HG02759 (cell line): Measurements from ENCODE around the gene TPGS1.

ENCODE experiments used
- ATAC-seq: cut with Tn5 transposase; IDR thresholded peaks from one replicate; pipeline ENCODE4 v1.9.1; 2021; ENCODE audit warnings: mild to moderate bottlenecking, moderate library complexity; ENCODE audit not compliant: unreplicated experiment

Gene TPGS1

DNA sequence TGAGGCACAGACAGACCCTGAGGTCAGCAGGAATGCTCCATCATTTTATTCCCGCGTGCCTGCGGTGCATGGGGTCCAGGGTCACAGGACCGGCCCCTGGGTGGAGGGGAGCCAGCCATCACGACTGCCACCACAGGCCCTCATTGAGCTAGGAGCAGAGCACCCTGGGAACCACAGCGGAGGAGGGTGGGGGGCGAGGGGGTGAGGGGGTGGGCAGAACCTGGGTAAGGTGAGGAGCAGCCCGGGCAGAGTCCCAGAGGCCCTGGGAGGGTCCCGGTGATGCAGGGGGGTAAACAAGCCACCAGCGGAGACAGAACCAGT lies 12.3 kb upstream of the TPGS1 start:
- ATAC-seq = no peak

DNA sequence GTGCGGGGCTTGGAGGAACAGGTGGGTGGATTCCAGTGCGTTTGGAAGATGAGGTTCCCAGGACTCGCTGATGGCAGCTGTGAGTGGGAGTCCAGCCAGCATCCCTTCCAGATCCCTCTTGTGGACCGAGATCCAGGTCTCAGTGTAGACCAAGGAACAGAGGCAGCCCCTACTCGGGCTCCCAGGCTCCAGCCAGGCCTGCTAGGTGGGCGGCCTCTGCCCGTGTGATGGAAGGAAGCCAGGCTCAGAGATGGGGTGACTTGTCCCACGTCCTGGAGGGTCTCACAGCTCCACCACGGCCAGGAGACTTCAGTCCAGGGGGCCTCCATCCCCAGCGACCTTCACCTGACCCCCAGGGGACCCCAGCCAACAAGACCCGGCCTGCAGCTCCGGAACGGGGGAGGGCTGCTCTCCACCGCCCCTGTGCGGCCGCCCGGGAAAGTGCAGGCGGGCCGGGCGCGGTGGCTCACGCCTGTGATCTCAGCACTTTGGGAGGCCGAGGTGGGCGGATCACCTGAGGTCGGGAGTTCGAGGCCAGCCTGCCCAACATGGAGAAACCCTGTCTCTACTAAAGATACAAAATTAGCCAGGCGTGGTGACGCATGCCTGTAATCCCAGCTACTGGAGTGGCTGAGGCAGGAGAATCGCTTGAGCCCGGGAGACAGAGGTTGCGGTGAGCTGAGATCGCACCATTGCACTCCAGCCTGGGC lies 11.7 kb upstream of the TPGS1 start:
- no peak for ATAC-seq

DNA sequence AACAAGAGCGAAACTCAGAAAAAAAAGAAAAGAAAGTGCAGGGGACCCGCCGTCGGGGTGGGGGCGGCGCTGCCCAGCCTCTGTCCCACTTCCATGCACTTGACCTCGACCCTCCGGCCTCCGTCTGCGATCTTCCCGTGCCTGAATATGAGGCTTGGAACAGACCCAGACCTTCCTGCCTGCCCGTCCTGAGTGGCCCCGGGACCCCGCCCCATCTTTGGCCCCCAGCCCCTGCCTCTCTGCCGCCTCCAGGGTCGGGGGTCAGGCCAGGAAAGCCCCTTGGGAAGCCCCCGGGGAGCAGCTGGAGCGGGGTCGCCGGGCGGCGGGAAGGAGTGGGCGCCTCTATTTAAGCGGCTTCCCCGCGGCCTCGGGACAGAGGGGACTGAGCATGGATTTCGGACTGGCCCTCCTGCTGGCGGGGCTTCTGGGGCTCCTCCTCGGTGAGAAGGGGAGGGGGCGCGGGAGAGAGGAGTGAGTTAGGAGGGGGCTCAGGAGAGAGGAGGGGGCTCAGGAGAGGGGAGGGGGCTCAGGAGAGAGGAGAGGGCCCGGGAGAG lies 11.1 kb upstream of the TPGS1 start, which contains the start of gene MADCAM1:
Gene MADCAM1 (plus strand): TSS at position 375 of the 554 bp plus-strand sequence. CDS start 14 bp downstream, at position 389.
- ATAC-seq = no peak

DNA sequence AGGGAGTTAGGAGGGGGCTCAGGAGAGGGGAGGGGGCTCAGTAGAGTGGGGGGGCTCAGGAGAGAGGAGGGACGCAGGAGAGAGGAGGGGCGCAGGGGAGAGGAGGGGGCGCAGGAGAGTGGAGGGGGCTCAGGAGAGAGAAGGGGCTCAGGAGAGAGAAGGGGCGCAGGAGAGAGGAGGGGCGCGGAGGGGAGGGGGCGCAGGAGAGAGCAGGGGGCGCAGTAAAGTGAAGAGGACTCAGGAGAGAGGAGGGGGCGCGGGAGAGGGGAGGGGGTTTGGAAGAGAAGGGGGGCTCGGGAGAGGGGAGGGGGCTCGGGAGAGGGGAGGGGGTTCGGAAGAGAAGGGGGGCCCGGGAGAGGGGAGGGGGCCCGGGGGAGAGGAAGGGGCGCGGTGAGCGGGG lies 10.3 kb upstream of the TPGS1 start:
- ATAC-seq = no peak

DNA sequence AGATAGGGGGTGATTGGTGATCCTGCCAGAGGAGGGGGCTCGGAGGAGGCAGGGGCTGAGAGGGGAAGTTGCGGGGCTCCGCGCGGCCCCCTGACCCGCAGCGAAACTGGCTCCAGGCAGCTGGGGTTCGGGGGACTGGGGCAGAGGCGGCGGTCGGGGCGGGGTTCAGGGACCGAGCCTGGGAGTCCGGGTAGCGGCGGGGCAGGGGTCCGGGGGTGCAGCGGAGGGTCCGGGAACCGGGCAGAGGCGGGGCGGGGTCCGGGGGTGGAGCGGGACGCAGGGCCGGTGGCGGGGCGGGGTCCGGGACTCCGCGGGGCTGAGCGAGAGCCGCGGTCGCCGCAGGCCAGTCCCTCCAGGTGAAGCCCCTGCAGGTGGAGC lies 9.8 kb upstream of the TPGS1 start:
- ATAC-seq = no peak

DNA sequence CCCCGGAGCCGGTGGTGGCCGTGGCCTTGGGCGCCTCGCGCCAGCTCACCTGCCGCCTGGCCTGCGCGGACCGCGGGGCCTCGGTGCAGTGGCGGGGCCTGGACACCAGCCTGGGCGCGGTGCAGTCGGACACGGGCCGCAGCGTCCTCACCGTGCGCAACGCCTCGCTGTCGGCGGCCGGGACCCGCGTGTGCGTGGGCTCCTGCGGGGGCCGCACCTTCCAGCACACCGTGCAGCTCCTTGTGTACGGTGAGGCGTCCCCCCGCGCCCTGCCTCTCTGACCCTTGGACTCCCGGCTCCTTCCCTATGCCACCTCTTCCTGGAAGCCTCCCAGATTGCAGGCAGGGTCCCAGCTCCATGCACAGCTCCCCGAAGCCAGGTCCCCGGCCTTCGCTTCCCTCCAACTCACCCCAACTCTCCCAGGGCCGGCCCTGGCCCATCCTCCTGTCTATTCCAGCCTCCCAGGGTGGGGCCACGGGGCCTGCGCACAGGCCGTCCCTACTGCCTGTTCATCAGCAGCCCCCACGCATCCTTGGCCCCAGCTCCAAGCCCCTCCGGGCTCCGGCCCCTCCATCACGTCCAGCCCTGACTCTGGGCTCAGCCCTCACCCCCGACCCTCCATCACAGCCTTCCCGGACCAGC lies 9.3 kb upstream of the TPGS1 start:
- no peak for ATAC-seq

DNA sequence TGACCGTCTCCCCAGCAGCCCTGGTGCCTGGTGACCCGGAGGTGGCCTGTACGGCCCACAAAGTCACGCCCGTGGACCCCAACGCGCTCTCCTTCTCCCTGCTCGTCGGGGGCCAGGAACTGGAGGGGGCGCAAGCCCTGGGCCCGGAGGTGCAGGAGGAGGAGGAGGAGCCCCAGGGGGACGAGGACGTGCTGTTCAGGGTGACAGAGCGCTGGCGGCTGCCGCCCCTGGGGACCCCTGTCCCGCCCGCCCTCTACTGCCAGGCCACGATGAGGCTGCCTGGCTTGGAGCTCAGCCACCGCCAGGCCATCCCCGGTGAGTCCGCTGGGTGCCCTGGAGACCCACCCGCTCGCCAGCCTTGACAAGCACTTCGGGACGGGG lies 8.8 kb upstream of the TPGS1 start:
- no peak for ATAC-seq

DNA sequence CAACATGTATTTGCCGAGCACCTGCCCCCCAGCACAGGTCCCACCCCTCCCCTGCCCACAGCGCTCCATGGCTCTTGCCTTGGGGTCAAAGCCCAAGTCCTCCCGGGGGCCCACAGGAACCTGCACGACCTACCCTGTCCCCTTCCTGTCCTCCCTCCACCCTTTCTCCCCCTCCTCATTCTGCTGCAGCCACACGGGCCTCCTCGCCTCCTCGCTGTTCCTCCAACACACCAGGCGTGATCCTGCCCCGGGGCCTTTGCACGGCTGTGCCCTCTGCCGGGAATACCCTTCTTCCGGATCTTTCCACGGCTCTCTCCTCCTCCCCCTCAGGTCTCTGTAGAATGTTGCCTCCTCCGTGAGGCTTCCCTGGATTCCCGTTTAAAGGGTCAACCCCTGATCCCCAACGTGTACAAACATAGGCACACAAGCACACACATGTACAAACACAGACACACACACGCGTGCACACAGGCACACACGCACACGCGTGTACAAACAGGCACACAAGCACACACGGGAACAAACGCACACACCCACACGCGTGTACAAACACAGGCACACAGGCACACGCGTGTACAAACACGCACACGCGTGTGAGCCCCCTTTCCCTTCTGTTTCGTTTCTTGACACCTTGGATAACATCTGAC lies 8.2 kb upstream of the TPGS1 start:
- no peak for ATAC-seq

DNA sequence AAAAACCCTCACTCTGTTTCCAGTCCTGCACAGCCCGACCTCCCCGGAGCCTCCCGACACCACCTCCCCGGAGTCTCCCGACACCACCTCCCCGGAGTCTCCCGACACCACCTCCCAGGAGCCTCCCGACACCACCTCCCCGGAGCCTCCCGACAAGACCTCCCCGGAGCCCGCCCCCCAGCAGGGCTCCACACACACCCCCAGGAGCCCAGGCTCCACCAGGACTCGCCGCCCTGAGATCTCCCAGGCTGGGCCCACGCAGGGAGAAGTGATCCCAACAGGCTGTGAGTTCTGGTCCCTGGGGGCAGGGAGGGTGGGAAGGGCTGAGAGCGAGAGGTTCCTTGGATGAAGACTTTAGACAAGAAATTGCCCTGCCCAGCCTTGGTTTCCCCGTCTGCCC lies 5.7 kb upstream of the TPGS1 start:
- no peak for ATAC-seq

DNA sequence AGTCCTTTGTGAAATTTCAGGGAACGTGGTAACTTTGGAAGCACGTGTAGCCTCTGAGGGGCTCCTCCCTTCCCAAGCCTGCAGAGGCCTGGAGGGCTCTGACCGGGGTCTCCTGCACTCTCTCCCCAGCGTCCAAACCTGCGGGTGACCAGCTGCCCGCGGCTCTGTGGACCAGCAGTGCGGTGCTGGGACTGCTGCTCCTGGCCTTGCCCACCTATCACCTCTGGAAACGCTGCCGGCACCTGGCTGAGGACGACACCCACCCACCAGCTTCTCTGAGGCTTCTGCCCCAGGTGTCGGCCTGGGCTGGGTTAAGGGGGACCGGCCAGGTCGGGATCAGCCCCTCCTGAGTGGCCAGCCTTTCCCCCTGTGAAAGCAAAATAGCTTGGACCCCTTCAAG lies 2.7 kb upstream of the TPGS1 start:
- no peak for ATAC-seq

DNA sequence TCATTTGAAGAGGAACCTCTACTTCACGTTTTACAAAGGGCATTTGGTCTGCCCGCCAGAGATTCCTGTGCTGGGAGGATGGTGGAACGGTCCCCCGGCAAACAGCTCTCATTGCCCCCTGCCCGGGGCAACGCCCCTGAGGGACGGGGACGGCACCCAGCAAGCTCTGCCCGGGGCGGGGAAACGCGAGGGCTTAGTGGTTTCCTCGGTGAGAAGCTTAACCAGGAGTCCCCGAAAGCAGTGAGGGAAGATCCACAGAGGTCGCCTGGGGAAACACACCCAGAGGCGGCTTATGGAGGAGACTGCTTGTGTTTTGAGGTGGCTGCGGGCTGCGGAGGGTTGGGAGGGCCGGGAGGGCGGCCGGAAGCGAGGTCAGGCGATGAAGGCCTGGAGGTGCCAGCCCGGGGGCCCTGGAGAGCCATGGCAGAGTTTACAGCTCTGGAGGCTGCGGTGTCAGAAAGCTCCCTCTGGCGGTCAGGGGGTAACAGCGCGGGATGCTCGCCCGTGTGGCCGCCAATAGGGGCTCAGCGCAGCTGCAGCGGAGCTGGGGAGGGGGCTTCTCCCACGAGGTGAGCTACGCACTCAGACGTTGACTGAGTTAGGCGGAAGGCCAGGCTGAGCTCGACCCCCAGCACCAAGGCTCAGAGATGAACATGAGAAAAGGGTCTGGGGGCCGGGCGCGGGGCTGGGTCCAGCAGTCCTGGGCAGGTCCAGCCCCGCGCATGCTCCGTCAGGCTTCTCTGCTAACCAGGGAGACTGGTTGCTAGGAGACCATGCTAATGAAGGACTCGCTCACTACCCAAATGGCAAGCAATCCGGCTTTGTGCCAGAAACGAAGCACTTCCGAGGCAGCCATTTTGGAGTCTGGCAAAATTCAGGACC lies 652 bp upstream of the TPGS1 start:
- peak; percentile 72 for ATAC-seq

DNA sequence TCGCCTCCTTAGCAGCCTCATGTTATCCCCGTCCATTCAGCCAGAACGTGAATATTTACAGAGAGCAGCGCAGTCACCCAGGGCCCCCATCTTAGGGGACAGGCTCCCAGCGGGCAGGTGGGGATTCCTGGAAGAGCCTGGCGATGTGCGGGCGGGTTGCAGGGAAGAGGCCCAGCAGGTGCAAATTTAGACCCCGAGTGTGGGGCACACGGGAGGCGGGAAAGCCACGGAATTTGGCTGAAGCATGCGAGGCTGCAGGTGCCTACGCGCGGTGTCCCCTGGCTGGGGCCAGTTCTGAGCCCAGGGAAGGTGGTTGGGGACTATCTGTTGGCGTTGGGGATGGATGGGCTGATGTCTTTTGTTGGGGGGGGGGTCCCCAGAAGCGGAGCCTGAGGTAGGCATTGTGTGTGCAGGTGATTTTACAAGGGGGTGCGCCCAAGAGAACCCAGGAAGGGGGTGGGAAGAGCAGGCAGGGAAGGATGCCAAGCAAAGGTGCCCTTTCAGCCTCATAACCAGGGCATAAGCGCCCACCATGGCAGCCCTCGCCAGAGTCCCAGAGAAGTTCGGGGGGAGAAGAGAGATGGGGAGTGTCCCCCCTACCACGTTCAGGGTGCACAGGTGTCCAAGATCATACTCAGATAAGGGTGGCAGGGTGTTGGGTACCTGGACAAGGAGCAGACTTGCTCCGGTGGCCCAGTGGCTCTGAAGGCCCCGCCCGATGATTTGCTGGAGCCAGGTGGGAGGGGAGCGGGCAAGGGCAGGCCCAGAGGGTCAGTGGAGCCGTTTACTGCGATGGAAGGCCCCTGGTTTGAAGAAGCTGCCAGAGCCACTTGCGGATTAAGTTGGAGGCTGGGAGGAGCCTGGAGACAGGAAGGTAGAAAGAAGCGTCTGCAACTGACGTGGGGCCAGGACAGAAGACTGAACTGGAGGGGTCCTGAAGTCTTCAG lies 1.2 kb downstream of the TPGS1 start:
- no peak for ATAC-seq

DNA sequence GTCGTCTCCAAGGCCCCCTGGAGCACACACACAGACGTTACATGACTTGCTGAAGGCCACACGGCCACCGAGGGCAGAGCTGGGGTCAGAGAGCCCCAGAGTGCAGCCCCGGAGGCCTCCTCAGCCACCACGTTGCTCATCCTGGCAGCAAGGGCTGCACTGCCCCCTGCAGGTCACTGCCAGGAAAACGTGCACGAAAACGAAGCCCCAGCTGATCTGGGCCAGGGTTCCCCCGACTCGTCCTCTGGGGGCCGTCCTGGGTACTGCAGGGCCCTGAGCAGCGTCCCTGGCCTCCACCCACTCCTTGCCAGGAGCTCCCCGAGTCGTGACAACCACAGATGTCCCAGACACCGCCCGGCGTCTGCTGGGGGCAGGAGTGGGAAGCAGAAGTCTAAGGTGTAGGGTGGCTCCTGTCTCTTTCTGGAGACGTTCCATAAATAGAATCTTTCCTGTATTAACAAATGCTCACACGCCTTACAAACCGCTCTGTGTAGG lies 3.4 kb downstream of the TPGS1 start:
- ATAC-seq = peak; percentile 24

DNA sequence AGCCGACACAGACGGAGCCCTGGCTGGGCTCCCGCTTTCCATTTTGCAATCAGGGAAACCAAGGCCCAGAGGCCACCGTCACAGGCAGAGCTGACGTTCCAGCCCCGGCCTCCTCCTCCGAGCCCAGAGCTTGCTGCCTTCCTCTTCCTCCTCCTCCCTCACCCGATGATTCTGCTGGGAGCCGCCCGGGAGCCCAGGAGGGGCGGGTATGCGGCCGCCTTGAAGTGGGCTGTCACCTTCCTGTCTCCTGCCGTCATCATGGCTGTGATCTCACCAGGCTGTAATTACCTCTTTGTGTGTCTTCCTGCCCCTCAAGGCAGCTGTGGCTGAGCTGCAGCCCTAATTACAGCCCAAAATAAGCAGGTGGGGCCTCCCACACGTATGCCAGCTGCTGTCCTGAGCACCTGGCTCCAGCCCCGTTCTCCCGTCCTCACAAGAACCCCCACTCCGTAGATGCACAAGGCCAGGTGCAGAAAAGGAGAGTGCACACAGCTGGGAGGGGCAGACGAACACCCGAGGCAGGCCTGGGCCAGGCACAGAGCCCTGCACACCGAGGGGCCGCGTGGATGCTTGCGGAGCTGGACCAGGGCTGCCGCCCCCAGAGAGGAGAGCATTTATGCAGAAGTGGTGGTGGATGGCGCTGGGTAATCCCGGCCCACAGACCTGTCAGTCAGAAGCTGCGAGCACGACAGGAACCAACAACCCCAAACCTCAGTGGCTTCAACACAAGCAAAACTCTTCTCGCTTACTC lies 4.0 kb downstream of the TPGS1 start:
- no peak for ATAC-seq

DNA sequence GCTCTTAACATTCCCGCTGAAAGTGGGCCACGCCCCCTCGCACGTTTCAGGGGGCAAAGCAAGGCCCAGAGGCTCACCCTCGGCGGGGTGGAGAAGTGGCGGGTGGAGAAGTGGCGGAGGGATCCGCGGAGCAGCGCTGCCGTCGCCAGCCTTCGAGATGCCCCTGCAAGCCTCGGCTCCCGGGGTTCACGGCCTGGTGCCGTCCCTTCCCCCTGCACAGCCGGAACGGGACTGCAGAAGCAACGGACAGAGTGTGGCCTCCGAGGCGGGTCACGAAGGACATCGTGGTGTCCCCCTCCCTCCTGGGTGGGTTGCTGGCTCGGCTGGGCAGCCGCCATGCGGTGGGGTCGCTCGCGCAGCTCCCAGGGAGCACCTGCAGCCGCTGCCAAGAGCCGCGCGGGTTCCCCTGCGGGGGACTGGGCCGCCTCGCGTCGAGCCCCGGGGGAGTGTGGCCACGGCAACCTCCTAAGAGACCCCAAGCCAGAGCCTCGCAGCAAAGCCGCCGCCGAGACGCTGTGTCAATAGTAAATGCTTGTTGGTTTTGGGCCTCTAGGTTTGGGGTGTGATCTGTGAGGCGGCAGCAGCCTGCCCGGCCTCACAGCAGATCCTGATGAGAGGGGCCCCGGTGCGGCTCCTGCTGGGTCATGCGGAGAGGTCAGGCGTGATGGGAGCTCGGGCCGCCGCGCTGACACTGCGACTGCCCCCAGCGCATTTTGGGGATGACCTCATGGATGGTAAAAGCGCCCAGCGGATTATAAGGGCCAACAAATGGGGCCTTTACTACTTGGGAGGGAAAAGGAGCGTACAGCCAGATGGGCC lies 5.5 kb downstream of the TPGS1 start:
- ATAC-seq = no peak

DNA sequence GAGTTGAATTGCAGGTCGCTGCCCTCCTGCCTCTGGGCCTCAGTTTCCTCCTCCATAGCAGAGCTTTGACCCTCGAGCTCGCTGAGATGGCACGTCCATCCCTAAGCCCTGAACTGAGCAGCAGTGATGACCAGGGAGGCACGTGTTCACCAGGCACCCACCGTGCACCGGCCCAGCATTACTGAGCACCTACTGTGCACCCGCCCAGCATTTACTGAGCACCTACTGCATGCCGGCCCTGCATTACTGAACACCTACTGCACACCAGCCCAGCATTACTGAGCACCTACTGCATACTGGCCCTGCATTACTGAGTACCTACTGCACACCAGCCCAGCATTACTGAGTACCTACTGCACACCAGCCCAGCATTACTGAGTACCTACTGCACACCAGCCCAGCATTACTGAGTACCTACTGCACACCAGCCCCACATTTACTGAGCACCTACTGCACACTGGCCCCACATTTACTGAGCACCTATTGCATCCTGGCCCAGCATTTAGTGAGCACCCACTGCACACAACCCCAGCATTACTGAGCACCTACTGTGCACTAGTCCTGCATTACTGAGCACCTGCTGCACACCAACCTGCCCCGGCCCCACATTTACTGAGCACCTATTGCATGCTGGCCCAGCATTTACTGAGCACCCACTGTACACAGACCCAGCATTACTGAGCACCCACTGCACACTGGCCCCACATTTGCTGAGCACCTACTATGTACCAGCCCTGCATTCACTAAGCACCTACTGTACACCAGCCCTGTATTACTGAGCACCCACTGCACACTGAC lies 6.3 kb downstream of the TPGS1 start:
- ATAC-seq = no peak

DNA sequence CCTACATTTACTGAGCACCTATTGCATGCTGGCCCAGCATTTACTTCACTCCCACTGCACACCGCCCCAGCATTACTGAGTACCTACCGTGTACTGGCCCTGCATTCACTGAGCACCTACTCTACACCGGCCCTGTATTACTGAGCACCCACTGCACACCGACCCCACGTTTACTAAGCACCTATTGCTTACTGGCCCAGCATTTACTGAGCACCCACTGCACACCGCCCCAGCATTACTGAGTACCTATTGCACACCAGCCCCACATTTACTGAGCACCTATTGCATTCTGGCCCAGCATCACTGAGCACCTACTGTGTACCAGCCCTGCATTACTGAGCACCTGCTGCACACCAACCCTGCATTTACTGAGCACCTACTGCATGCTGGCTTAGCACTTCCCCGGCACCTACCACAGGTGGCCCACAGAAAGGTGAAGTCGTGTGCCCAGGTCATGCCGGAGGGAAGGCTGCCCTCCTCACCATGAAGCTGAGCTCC lies 6.9 kb downstream of the TPGS1 start:
- ATAC-seq = no peak
